Adipose tissue (tissue), 3 donors: ENCODE data around the gene ZNF256. TPM values are rescaled to one million over a fixed set of nuclear protein-coding genes. Genes with fewer than 3 reads are reported as not detected.

Experiments used
- H3K27ac ChIP-seq: one replicate; pipeline ENCODE4 v1.5.1; 2013; ENCODE audit warnings: low read depth, low read length
- WGBS, 3 donors: extraction: QIAGEN DNeasy Blood & Tissue Kit; methylation state at CpG; one replicate each; pipeline ENCODE4 v1.1.7; 2013; 5-methylcytosine and 5-hydroxymethylcytosine counted together
- polyA plus RNA-seq, 3 donors: library from polyadenylated mRNA; stranded (reverse); fragments of 200-250 nt; gene quantifications; one replicate each; pipeline ENCODE4 v1.2.3, GENCODE V29; 2013
- donor health status: healthy with polysubstance abuse.
- donor health status: Bipolar disorder and iron deficiency.
- donor health status: healthy.

ZNF256 gene
- polyA plus RNA-seq, 3 donors = 1.1 to 2.5 (median 1.5) TPM

GRCh38 chr19:57905258-57905657, 42.2 kb downstream of the ZNF256 start:
- WGBS, 3 donors = 87 to 96% (median 88%) methylated on average over 6 of the region's 6 CpGs
- H3K27ac ChIP-seq = no peak overlapping the region

- 67 to 69% (median 68%) methylated on average over 7 of the region's 7 CpGs for WGBS, 3 donors
- no peak overlapping the region for H3K27ac ChIP-seq
Observed at GRCh38 chr19:57903618-57904184, 43.8 kb downstream of the ZNF256 start.

- H3K27ac ChIP-seq = no peak overlapping the region
- WGBS, 3 donors = 57 to 78% (median 61%) methylated on average over 5 of the region's 5 CpGs
Observed at GRCh38 chr19:57900311-57900710, 47.2 kb downstream of the ZNF256 start.

Other genes with a start within 250 kb of the ZNF256 start
- under 1 TPM; 0.67 to 0.79 (median 0.67) TPM for gene ZNF154, start 238.5 kb downstream of the ZNF256 start, polyA plus RNA-seq
- gene ZNF671, start 220.1 kb downstream of the ZNF256 start, polyA plus RNA-seq = 1 to 10 TPM; 1.5 to 3.4 (median 2.5) TPM
- 1 to 10 TPM; 2.2 to 4.4 (median 2.8) TPM for gene ZNF776, start 200.9 kb downstream of the ZNF256 start, polyA plus RNA-seq
- gene ZNF586, start 178.0 kb downstream of the ZNF256 start, polyA plus RNA-seq = 1 to 10 TPM; 3.3 to 6.1 (median 3.8) TPM
- gene ZNF552, start 132.8 kb downstream of the ZNF256 start, polyA plus RNA-seq = 1 to 10 TPM; 2.2 to 3.4 (median 3.0) TPM
- gene ZNF587B, start 117.4 kb downstream of the ZNF256 start, polyA plus RNA-seq = 1 to 10 TPM; 2.5 to 5.2 (median 5.1) TPM
- 1 to 10 TPM; 5.1 to 6.5 (median 6.5) TPM for gene ZNF587, start 97.8 kb downstream of the ZNF256 start, polyA plus RNA-seq
- gene ZNF814, start 58.7 kb downstream of the ZNF256 start, polyA plus RNA-seq = 1 to 10 TPM; 2.7 to 4.1 (median 4.0) TPM
- gene ZNF417, start 31.1 kb downstream of the ZNF256 start, polyA plus RNA-seq = 1 to 10 TPM; 2.2 to 2.6 (median 2.5) TPM
- gene ZNF418, start 12.3 kb downstream of the ZNF256 start, polyA plus RNA-seq = 1 to 10 TPM in 1 of 3 donors, under 1 TPM in 2; 0.79 to 2.2 (median 0.94) TPM
- gene C19orf18, start 26.8 kb upstream of the ZNF256 start, polyA plus RNA-seq = 1 to 10 TPM in 1 of 3 donors, under 1 TPM in 2; 0.23 to 2.2 (median 0.56) TPM
- 1 to 10 TPM; 3.9 to 6.0 (median 4.8) TPM for gene ZNF606, start 55.1 kb upstream of the ZNF256 start, polyA plus RNA-seq
- gene ZSCAN1, start 86.3 kb upstream of the ZNF256 start, polyA plus RNA-seq = under 1 TPM in 2 of 3 donors, not detected in 1; 0.11 to 0.28 TPM
- 1 to 10 TPM; 2.5 to 3.4 (median 3.1) TPM for gene ZNF135, start 111.6 kb upstream of the ZNF256 start, polyA plus RNA-seq
- gene ZSCAN18, start 150.5 kb upstream of the ZNF256 start, polyA plus RNA-seq = 10 to 100 TPM; 25.7 to 32.7 (median 32.0) TPM
- 1 to 10 TPM; 2.3 to 5.8 (median 3.0) TPM for gene ZNF329, start 203.1 kb upstream of the ZNF256 start, polyA plus RNA-seq
- gene ZNF274, start 235.4 kb upstream of the ZNF256 start, polyA plus RNA-seq = 10 to 100 TPM in 2 of 3 donors, 1 to 10 TPM in 1; 9.5 to 12.4 (median 11.0) TPM